GM10266 (cell line): ENCODE results near the gene F7.
"Not testable (repeated sequence)": the region's sequence is repeated elsewhere in the genome, so short reads cannot be mapped to it uniquely, and the experiment has no call there.

Source experiments
- DNase-seq: peaks from one replicate; pipeline ENCODE4 v3.0.0; 2012; ENCODE audit errors: extremely low spot score
- TF ChIP-seq, protein P1 (sequence below): IDR thresholded peaks from 2 replicates; pipeline ENCODE4 v1.5.1; 2012; ENCODE audit warnings: mild to moderate bottlenecking, low read depth; ENCODE audit not compliant: control insufficient read depth, insufficient read depth; ENCODE audit errors: missing control alignments

Gene F7

DNA sequence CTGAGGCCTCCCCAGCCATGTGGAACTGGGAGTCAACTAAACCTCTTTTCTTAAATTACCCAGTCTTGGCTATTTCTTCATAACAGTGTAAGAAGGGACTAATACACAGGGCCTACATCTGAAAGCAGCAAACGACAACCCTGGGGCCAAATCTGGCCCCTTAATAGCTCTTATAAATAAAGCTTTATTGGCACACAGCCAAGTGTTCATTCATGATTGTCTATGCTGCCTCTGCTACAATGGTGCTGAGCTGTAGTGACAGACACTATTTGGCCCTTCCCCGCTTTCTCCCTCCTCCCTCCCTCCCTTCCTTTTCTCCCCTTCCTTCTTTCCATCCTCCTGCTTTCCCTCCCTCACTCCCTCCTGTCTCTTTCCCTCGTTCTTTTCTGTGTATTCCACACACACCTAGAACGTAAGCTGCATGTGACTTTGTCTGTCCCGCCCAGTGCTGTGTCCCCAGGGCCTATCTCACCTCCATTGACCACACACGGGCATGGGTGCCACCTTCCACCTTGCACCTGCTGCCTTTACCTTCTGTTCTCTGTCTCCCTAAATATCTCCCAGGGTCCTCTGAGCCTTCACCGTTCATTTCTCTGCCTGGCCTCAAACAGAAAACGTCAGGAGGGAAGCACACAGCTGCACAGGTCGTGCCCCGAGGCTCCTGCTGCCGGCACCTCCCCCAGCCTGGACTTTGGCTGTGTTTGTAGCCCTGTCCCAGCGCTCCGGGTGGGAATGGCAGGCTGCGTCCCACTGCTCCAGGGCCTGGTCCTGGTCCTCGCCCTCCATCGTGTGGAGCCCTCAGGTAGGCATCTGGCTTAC, 52.5 kb downstream of the F7 start, which contains the start of gene PROZ:
TSS of gene PROZ (plus strand) at position 720 of the 819 bp plus-strand sequence. CDS start at position 733, 13 bp downstream.
- no peak for DNase-seq
- TF ChIP-seq, protein P1, sequence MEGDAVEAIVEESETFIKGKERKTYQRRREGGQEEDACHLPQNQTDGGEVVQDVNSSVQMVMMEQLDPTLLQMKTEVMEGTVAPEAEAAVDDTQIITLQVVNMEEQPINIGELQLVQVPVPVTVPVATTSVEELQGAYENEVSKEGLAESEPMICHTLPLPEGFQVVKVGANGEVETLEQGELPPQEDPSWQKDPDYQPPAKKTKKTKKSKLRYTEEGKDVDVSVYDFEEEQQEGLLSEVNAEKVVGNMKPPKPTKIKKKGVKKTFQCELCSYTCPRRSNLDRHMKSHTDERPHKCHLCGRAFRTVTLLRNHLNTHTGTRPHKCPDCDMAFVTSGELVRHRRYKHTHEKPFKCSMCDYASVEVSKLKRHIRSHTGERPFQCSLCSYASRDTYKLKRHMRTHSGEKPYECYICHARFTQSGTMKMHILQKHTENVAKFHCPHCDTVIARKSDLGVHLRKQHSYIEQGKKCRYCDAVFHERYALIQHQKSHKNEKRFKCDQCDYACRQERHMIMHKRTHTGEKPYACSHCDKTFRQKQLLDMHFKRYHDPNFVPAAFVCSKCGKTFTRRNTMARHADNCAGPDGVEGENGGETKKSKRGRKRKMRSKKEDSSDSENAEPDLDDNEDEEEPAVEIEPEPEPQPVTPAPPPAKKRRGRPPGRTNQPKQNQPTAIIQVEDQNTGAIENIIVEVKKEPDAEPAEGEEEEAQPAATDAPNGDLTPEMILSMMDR: no peak

DNA sequence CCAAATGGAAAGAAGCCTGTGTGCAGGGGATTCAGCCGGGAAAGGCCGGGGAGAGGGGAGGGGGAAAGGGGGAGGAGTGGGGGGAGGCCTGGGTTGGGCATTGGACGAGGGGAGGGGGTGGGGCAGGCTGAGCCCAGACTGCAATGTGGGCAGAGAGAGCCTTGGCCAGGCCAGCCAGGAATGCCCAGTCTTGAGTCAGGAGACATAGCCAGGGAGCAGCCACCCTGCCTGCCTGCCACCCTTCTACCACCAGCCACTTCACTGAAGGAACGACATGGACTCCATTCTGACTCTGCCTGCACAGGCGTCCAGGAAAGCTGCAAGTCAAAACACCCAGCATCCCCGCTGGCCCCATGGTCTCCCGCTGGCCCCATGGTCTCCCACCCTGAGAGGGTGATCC, 53.4 kb downstream of the F7 start:
- DNase-seq: no peak
- TF ChIP-seq, protein P1: no peak

GRCh38 chr13:113159701-113160100, 54.1 kb downstream of the F7 start:
- DNase-seq: no peak
- TF ChIP-seq, protein P1: no peak

DNA sequence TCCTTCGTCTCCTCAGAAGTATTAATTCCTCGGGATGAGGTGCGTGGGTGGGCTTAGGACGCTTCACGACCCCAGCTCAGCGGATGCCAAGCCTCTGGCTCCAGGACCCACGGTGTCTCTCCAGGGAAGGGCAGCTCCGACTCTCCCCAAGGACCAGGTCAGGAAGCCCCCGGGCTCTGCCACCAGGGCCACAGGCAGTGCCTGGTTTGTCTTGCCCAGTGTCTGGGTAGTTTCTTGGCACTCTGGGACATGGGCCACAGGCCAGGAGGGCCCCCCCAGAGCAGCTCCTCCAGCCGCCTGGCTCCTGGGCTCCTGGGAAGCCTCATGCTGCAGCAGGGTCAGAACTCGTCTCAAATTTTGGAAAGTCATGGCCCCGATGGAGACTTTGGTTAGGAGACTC, 55.4 kb downstream of the F7 start:
- DNase-seq: no peak

GRCh38 chr13:113161433-113161832, 55.8 kb downstream of the F7 start:
- DNase-seq: no peak
- TF ChIP-seq, protein P1: no peak

More for the DNA sequence above, 55.4 kb downstream of the F7 start:
- TF ChIP-seq, protein P1: no peak

GRCh38 chr13:113161975-113162374, 56.4 kb downstream of the F7 start:
- not testable (repeated sequence) for DNase-seq

DNA sequence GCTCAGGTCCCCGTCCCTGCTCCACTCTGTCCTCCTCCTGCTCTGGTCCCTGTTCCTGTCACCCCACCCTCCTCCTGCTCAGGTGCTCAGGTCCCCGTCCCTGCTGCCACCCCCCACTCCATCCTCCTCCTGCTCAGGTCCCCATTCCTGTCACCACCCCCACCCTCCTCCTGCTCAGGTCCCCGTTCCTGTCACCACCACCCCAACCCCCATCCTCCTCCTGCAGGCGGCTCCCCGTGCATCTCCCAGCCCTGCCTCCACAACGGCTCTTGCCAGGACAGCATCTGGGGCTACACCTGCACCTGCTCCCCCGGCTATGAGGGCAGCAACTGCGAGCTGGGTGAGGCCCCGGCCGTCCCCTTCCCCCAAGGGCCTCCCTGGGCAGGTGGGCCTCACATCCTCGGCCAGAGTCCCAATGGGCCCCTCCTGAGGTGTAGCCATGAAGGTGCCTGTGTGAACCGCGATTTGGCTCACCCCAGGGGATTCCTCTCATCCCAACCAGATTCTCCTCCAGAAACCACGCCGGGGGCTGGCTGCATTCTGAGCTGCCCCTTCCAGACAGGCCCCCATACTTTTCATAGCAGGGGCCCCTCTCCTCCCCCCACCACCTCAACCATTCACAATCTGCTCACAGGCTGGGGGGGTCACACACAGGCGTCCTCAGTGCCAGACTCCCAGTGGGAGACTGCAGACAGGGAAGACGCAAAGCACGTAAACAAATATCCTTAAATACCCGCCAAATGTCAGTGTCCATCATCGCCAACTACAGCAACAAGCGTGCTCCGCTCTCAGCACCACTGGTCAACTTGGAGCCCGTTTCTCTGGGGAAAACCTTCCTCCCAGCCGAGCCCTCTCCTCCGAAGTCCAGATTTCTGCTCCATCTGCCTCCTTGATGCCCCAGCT, 57.4 kb downstream of the F7 start:
- DNase-seq: no peak
- TF ChIP-seq, protein P1: no peak
